CD4-positive, alpha-beta memory T cell (primary cell): ENCODE data around the gene CRYBA4. TPM values are rescaled to one million over a fixed set of nuclear protein-coding genes. Genes with fewer than 3 reads are reported as not detected.

ENCODE experiments used
- CTCF ChIA-PET: fragments of 350-600 bp; sonication (Branson Sonifier 250); formaldehyde crosslinking; loops from one replicate; lab custom pipeline; 2021; ENCODE audit warnings: inconsistent platforms; ENCODE audit not compliant: partially characterized antibody; lab: Charles Lee
- POLR2A ChIA-PET: fragments of 350-600 bp; sonication (Branson Sonifier 250); formaldehyde crosslinking; loops from one replicate; lab custom pipeline; 2021; ENCODE audit not compliant: partially characterized antibody; lab: Charles Lee
- DNase-seq, 5 donors: peaks; one replicate each; pipeline versions ENCODE4 v3.0.0 to v3.0.0-alpha.2; 2020 to 2022; ENCODE audit warnings: mixed read lengths in 1 of 5
- H3K27ac ChIP-seq: one replicate; pipeline ENCODE4 v1.7.0; 2013; ENCODE audit warnings: low read depth, low read length
- H3K27me3 ChIP-seq: 2 replicates; pipeline ENCODE4 v1.7.0; 2013; ENCODE audit warnings: mild to moderate bottlenecking, low read length, moderate library complexity; ENCODE audit not compliant: insufficient read depth
- H3K36me3 ChIP-seq: 2 replicates; pipeline ENCODE4 v1.7.0; 2013; ENCODE audit warnings: mild to moderate bottlenecking, low read length, moderate library complexity; ENCODE audit not compliant: insufficient read depth
- H3K4me1 ChIP-seq: 2 replicates; pipeline ENCODE4 v1.7.0; 2013; ENCODE audit warnings: mild to moderate bottlenecking, low read length, moderate library complexity; ENCODE audit not compliant: insufficient read depth
- H3K4me3 ChIP-seq, 2 donors: one replicate each; pipeline ENCODE4 v1.7.0; 2013; ENCODE audit warnings: low read length in 2 of 2, mild to moderate bottlenecking in 1 of 2
- H3K9me3 ChIP-seq, 2 donors: one replicate each; pipeline ENCODE4 v1.7.0; 2013; ENCODE audit warnings: low read length in 2 of 2, control low read depth in 1 of 2; ENCODE audit not compliant: control insufficient read depth in 1 of 2
- H3K27ac Mint-ChIP-seq, 7 donors: one replicate each; pipeline ENCODE4 v1.8.0; 2020 to 2021; ENCODE audit warnings: mixed read lengths in 7 of 7, mild to moderate bottlenecking in 6 of 7, inconsistent platforms in 3 of 7, moderate library complexity in 3 of 7
- H3K27me3 Mint-ChIP-seq, 2 donors: one replicate each; pipeline ENCODE4 v1.8.0; 2020 to 2021; ENCODE audit warnings: mixed read lengths in 2 of 2
- H3K36me3 Mint-ChIP-seq, 2 donors: one replicate each; pipeline ENCODE4 v1.8.0; 2020 to 2021; ENCODE audit warnings: mixed read lengths in 2 of 2, inconsistent platforms in 1 of 2, mild to moderate bottlenecking in 1 of 2
- H3K4me1 Mint-ChIP-seq, 4 donors: one replicate each; pipeline ENCODE4 v1.8.0; 2020 to 2021; ENCODE audit warnings: mixed read lengths in 4 of 4, mild to moderate bottlenecking in 1 of 4
- H3K4me3 Mint-ChIP-seq, 8 donors: one replicate each; pipeline ENCODE4 v1.8.0; 2020 to 2021; ENCODE audit warnings: mixed read lengths in 8 of 8, mild to moderate bottlenecking in 7 of 8, moderate library complexity in 6 of 8, inconsistent platforms in 3 of 8
- H3K9me3 Mint-ChIP-seq, 8 donors: one replicate each; pipeline ENCODE4 v1.8.0; 2020 to 2021; ENCODE audit warnings: mixed read lengths in 8 of 8, mild to moderate bottlenecking in 5 of 8, inconsistent platforms in 3 of 8, moderate library complexity in 1 of 8
- intact Hi-C: fragments of 100-400 bp; cut with micrococcal nuclease; formaldehyde crosslinking; loops from one replicate; pipeline ENCODE4 v1.15.1; 2023
- polyA plus RNA-seq, 2 donors: library from polyadenylated mRNA; unstranded; fragments of 300-500 nt; fragmentation: Illumina TruSeq; gene quantifications; one replicate each; pipeline ENCODE4 v1.2.3, GENCODE V29; 2021
- total RNA-seq, 2 experiments: library from RNA; stranded (reverse); gene quantifications; one replicate each; pipeline ENCODE4 v1.2.3, GENCODE V29; 2021

Gene CRYBA4
- total and polyA plus RNA-seq, 4 experiments from 2014 or later = not detected

DNA sequence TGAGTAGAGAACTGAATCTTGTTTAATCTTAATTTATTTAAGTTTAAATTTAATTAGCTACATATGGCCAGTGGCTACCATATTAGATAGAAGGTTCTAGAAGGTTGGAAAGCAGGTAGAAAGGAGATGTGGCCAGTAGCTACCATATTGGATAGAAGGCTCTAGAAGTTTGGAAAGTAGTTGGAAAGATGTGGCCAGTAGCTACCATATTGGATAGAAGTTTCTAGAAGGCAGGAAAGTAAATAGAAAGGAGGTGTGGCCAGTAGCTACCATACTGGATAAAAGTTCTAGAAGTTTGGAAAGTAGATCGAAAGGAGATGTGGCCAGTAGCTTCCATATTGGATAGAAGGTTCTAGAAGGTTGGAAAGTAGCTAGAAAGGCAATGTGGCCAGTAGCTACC is 2.2 kb downstream of the CRYBA4 start:
- Mint-ChIP-seq H3K4me1 (peaks cover 0 to 4% (median 3%) of the 10 kb centered on the region in 4 donors), H3K36me3 (no peaks in the 10 kb centered on the region), H3K27ac (no peak overlapping the region), H3K9me3 (no peaks in the 10 kb centered on the region), H3K4me3 (no peak overlapping the region), H3K27me3 (no peaks in the 10 kb centered on the region)
- H3K4me3 ChIP-seq = no peak overlapping the region
- H3K9me3 ChIP-seq = no peaks in the 10 kb centered on the region
- H3K36me3 ChIP-seq = no peaks in the 10 kb centered on the region
- no peaks in the 10 kb centered on the region for H3K27me3 ChIP-seq
- ChIA-PET CTCF (interaction anchor here (1.1 kb wide), 2 partner anchors 12 to 18 kb away, joined by 3 to 4 read pairs; no protein-coding TSS in a partner anchor), POLR2A (no interaction called here)
- H3K4me1 ChIP-seq = no peaks in the 10 kb centered on the region
- DNase-seq = no peak
- intact Hi-C loops = no loop called here
- H3K27ac ChIP-seq = no peak overlapping the region

- no peaks in the 10 kb centered on the region for H3K27me3 Mint-ChIP-seq
- Histone ChIP-seq H3K27me3 (no peaks in the 10 kb centered on the region), H3K4me1 (no peaks in the 10 kb centered on the region), H3K9me3 (no peaks in the 10 kb centered on the region), H3K27ac (no peak overlapping the region), H3K4me3 (no peak overlapping the region), H3K36me3 (no peaks in the 10 kb centered on the region)
- H3K4me3 Mint-ChIP-seq = no peak overlapping the region
- no peak overlapping the region for H3K27ac Mint-ChIP-seq
- DNase-seq = no peak
- no peaks in the 10 kb centered on the region for H3K9me3 Mint-ChIP-seq
- intact Hi-C loops = no loop called here
- no peaks in the 10 kb centered on the region for H3K36me3 Mint-ChIP-seq
- POLR2A ChIA-PET = no interaction called here
- CTCF ChIA-PET = interaction anchor here (1.1 kb wide), 2 partner anchors 12 to 18 kb away, joined by 3 to 4 read pairs; no protein-coding TSS in a partner anchor
- H3K4me1 Mint-ChIP-seq = peaks cover 0 to 4% (median 3%) of the 10 kb centered on the region in 4 donors
These were observed 3.0 kb downstream of the CRYBA4 start for GRCh38 chr22:26624803-26625202.

DNA sequence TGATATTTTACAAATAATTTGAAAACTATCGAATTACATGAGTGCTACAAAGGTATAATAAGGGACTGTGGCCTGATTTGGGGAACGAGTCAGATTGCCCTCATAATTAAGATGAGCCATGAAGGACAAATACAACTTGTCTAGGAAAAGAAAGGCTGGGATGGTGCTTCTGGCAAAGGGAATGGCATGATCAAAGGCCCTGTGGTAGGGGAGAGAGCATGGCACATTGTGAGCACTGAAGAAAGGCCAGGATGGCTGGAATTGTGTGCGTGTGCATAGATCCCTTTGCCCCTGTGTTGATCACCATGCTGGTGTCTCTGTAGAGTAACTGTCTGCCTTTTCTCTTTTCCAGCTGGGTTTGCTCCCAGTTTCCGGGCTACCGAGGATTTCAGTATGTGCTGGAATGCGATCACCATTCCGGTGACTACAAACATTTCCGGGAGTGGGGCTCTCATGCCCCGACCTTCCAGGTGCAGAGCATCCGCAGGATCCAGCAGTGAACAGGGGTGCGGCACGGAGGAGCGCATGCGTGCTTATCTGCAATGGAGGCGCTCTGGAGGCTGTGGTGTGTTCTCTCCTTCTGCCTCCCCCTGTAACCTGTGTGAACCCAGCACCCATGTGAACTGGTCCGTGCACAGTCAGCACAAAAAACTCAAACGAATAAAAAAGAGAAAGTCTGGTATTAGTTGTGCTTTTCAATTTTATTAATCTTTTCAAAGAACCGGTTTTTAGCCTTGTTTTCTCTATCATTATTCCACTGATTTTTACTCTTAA is 8.4 kb downstream of the CRYBA4 start:
- CTCF ChIA-PET = interaction anchor here (0.8 kb wide), 1 partner anchor 105 kb away, joined by 3 read pairs; no protein-coding TSS in a partner anchor
- H3K9me3 Mint-ChIP-seq = peaks cover 0 to 4% (median 0%) of the 10 kb centered on the region in 8 donors
- POLR2A ChIA-PET = interaction anchor here (0.7 kb wide), 1 partner anchor 82 kb away, joined by 3 read pairs; no protein-coding TSS in a partner anchor
- no peaks in the 10 kb centered on the region for H3K4me1 ChIP-seq
- peak overlapping the region in 1 of 7 donors; percentile 14 for H3K27ac Mint-ChIP-seq
- no peaks in the 10 kb centered on the region for H3K27me3 Mint-ChIP-seq
- DNase-seq = no peak
- no peaks in the 10 kb centered on the region for H3K9me3 ChIP-seq
- H3K4me3 ChIP-seq = no peak overlapping the region
- peaks cover 5 to 12% (median 8%) of the 10 kb centered on the region in 4 donors for H3K4me1 Mint-ChIP-seq
- no peaks in the 10 kb centered on the region for H3K27me3 ChIP-seq
- no peak overlapping the region for H3K27ac ChIP-seq
- intact Hi-C loops = no loop called here
- no peak overlapping the region for H3K4me3 Mint-ChIP-seq
- no peaks in the 10 kb centered on the region for H3K36me3 Mint-ChIP-seq
- no peaks in the 10 kb centered on the region for H3K36me3 ChIP-seq

DNA sequence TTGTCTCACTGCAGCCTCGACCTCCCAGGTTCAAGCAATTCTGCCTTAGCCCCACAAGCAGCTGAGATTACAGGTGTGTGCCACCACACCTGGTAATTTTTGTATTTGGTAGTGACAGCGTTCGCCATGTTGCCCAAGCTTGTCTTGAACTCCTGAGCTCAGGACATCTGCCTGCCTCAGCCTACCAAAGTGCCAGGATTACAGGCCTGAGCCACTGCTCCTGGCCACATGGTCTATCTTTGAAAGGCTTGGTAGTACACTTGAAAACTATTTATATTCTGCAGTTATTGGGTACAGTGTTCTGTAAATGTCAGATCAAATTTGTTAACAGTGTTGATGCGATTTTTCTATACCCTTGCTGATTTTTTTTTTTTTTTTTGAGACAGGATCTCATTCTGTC is 9.5 kb downstream of the CRYBA4 start:
- H3K9me3 Mint-ChIP-seq = peaks cover 0 to 4% (median 0%) of the 10 kb centered on the region in 8 donors
- POLR2A ChIA-PET = no interaction called here
- intact Hi-C loops = no loop called here

GRCh38 chr22:26632422-26633155 is 10.8 kb downstream of the CRYBA4 start:
- Mint-ChIP-seq H3K4me1 (peaks cover 1 to 10% (median 8%) of the 10 kb centered on the region in 4 donors), H3K36me3 (no peaks in the 10 kb centered on the region), H3K9me3 (peaks cover 0 to 4% (median 0%) of the 10 kb centered on the region in 8 donors), H3K27ac (peak overlapping the region in 3 of 7 donors; percentile 3 to 58 (median 32)), H3K4me3 (no peak overlapping the region), H3K27me3 (no peaks in the 10 kb centered on the region)
- Histone ChIP-seq H3K4me1 (no peaks in the 10 kb centered on the region), H3K4me3 (no peak overlapping the region), H3K9me3 (no peaks in the 10 kb centered on the region), H3K27me3 (no peaks in the 10 kb centered on the region), H3K27ac (no peak overlapping the region), H3K36me3 (no peaks in the 10 kb centered on the region)
- CTCF ChIA-PET = interaction anchor here (1.5 kb wide), 1 partner anchor 11 kb away, joined by 3 read pairs; no protein-coding TSS in a partner anchor
- POLR2A ChIA-PET = no interaction called here
- DNase-seq = no peak
- intact Hi-C loops = no loop called here

More for the DNA sequence above, 9.5 kb downstream of the CRYBA4 start:
- CTCF ChIA-PET = interaction anchor here (0.9 to 1.0 kb wide), 2 partner anchors 16 to 48 kb away, joined by 3 read pairs; no protein-coding TSS in a partner anchor
- DNase-seq = no peak
- Histone ChIP-seq H3K27me3 (no peaks in the 10 kb centered on the region), H3K27ac (no peak overlapping the region), H3K4me3 (no peak overlapping the region), H3K9me3 (no peaks in the 10 kb centered on the region), H3K4me1 (no peaks in the 10 kb centered on the region), H3K36me3 (no peaks in the 10 kb centered on the region)
- H3K4me1 Mint-ChIP-seq = peaks cover 4 to 12% (median 8%) of the 10 kb centered on the region in 4 donors
- H3K4me3 Mint-ChIP-seq = no peak overlapping the region
- no peaks in the 10 kb centered on the region for H3K36me3 Mint-ChIP-seq
- H3K27ac Mint-ChIP-seq = no peak overlapping the region
- no peaks in the 10 kb centered on the region for H3K27me3 Mint-ChIP-seq

GRCh38 chr22:26634189-26634588 is 12.4 kb downstream of the CRYBA4 start:
- Mint-ChIP-seq H3K4me3 (no peak overlapping the region), H3K36me3 (no peaks in the 10 kb centered on the region)
- intact Hi-C loops = no loop called here

GRCh38 chr22:26635117-26635516 is 13.4 kb downstream of the CRYBA4 start:
- no peaks in the 10 kb centered on the region for H3K27me3 Mint-ChIP-seq
- H3K4me1 Mint-ChIP-seq = peaks cover 1 to 10% (median 8%) of the 10 kb centered on the region in 4 donors
- H3K36me3 Mint-ChIP-seq = no peaks in the 10 kb centered on the region
- no peaks in the 10 kb centered on the region for H3K36me3 ChIP-seq
- no peaks in the 10 kb centered on the region for H3K9me3 ChIP-seq
- no peaks in the 10 kb centered on the region for H3K4me1 ChIP-seq
- ChIA-PET POLR2A (no interaction called here), CTCF (no interaction called here)
- H3K4me3 ChIP-seq = no peak overlapping the region
- intact Hi-C loops = no loop called here
- peaks cover 0 to 4% (median 0%) of the 10 kb centered on the region in 8 donors for H3K9me3 Mint-ChIP-seq
- H3K27ac Mint-ChIP-seq = no peak overlapping the region
- no peak for DNase-seq
- no peak overlapping the region for H3K27ac ChIP-seq
- H3K4me3 Mint-ChIP-seq = no peak overlapping the region
- H3K27me3 ChIP-seq = no peaks in the 10 kb centered on the region

More at GRCh38 chr22:26634189-26634588, 12.4 kb downstream of the CRYBA4 start:
- H3K27ac ChIP-seq = no peak overlapping the region
- CTCF ChIA-PET = no interaction called here
- Mint-ChIP-seq H3K27me3 (no peaks in the 10 kb centered on the region), H3K27ac (peak overlapping the region in 1 of 7 donors; percentile 47), H3K4me1 (peaks cover 1 to 10% (median 7%) of the 10 kb centered on the region in 4 donors), H3K9me3 (peaks cover 0 to 4% (median 0%) of the 10 kb centered on the region in 8 donors)
- H3K9me3 ChIP-seq = no peaks in the 10 kb centered on the region
- H3K36me3 ChIP-seq = no peaks in the 10 kb centered on the region
- H3K4me1 ChIP-seq = no peaks in the 10 kb centered on the region
- POLR2A ChIA-PET = no interaction called here
- no peaks in the 10 kb centered on the region for H3K27me3 ChIP-seq
- DNase-seq = no peak
- H3K4me3 ChIP-seq = no peak overlapping the region
